Neural cell (in vitro differentiated cells): ENCODE measurements around the gene WDR55.
"Not testable (repeated sequence)": the region's sequence is repeated elsewhere in the genome, so short reads cannot be mapped to it uniquely, and the experiment has no call there.

Experiments
- EP300 ChIP-seq: fragments of 450-650 bp; conservative IDR thresholded peaks from 2 replicates; pipeline ENCODE4 v1.6.1; 2014; ENCODE audit warnings: antibody characterized with exemption, mild to moderate bottlenecking, moderate library complexity; ENCODE audit not compliant: poor library complexity, severe bottlenecking
- EZH2 ChIP-seq: fragments of 200-600, 300-800 bp; shearing (Covaris generic), sonication (generic); IDR thresholded peaks from 2 replicates; pipeline ENCODE4 v1.6.1; 2014; ENCODE audit warnings: antibody characterized with exemption, low read length, borderline replicate concordance, mild to moderate bottlenecking; ENCODE audit not compliant: insufficient read depth, poor library complexity, severe bottlenecking
- MXI1 ChIP-seq: fragments of 450-650 bp; conservative IDR thresholded peaks from 2 replicates; pipeline ENCODE4 v1.6.1; 2014; ENCODE audit warnings: antibody characterized with exemption, mild to moderate bottlenecking; ENCODE audit not compliant: poor library complexity, severe bottlenecking
- POLR2AphosphoS5 ChIP-seq: IDR thresholded peaks from 2 replicates; pipeline ENCODE4 v1.6.1; 2012
- RAD21 ChIP-seq: fragments of 450-650 bp; conservative IDR thresholded peaks from 2 replicates; pipeline ENCODE4 v1.6.1; 2014; ENCODE audit warnings: antibody characterized with exemption, mild to moderate bottlenecking, moderate library complexity
- SMC3 ChIP-seq: fragments of 450-650 bp; conservative IDR thresholded peaks from 2 replicates; pipeline ENCODE4 v1.6.1; 2014; ENCODE audit warnings: antibody characterized with exemption, mild to moderate bottlenecking, moderate library complexity; ENCODE audit not compliant: poor library complexity
- TAF1 ChIP-seq: IDR thresholded peaks from 2 replicates; pipeline ENCODE4 v1.6.1; 2012; ENCODE audit warnings: low read depth
- TF ChIP-seq, protein P1 (sequence below): fragments of 450-650 bp; IDR thresholded peaks from 2 replicates; pipeline ENCODE4 v1.5.1; 2014; ENCODE audit warnings: antibody characterized with exemption, mild to moderate bottlenecking, moderate library complexity; ENCODE audit not compliant: poor library complexity, severe bottlenecking
- TF ChIP-seq, protein P2 (sequence below): IDR thresholded peaks from 2 replicates; pipeline ENCODE4 v1.6.1; 2012; ENCODE audit warnings: borderline replicate concordance

DNA sequence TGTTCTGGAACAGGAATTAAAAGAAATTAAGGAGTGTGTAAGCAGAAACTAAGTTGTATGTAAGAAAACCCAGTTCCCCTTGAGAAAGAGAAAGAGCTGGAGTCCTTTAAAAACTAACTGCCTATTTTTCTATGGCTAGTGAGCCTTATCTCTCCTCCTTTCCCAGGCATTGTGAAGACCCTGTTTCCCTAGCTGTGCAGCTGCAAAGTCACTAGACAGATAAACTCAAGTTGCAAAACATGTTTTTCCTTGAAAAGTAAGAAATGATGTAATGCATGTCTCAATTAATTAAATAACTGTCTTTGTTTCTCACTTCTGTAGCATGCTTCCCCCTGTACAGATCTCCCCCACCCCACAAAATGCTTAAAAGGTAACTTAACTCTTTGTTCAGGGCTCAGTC is 41.6 kb upstream of the WDR55 start:
- TF ChIP-seq, protein P1, sequence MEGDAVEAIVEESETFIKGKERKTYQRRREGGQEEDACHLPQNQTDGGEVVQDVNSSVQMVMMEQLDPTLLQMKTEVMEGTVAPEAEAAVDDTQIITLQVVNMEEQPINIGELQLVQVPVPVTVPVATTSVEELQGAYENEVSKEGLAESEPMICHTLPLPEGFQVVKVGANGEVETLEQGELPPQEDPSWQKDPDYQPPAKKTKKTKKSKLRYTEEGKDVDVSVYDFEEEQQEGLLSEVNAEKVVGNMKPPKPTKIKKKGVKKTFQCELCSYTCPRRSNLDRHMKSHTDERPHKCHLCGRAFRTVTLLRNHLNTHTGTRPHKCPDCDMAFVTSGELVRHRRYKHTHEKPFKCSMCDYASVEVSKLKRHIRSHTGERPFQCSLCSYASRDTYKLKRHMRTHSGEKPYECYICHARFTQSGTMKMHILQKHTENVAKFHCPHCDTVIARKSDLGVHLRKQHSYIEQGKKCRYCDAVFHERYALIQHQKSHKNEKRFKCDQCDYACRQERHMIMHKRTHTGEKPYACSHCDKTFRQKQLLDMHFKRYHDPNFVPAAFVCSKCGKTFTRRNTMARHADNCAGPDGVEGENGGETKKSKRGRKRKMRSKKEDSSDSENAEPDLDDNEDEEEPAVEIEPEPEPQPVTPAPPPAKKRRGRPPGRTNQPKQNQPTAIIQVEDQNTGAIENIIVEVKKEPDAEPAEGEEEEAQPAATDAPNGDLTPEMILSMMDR: not testable (repeated sequence)
- not testable (repeated sequence) for TF ChIP-seq TAF1, MXI1, EZH2, RAD21, POLR2AphosphoS5, EP300, SMC3
- TF ChIP-seq, protein P2, sequence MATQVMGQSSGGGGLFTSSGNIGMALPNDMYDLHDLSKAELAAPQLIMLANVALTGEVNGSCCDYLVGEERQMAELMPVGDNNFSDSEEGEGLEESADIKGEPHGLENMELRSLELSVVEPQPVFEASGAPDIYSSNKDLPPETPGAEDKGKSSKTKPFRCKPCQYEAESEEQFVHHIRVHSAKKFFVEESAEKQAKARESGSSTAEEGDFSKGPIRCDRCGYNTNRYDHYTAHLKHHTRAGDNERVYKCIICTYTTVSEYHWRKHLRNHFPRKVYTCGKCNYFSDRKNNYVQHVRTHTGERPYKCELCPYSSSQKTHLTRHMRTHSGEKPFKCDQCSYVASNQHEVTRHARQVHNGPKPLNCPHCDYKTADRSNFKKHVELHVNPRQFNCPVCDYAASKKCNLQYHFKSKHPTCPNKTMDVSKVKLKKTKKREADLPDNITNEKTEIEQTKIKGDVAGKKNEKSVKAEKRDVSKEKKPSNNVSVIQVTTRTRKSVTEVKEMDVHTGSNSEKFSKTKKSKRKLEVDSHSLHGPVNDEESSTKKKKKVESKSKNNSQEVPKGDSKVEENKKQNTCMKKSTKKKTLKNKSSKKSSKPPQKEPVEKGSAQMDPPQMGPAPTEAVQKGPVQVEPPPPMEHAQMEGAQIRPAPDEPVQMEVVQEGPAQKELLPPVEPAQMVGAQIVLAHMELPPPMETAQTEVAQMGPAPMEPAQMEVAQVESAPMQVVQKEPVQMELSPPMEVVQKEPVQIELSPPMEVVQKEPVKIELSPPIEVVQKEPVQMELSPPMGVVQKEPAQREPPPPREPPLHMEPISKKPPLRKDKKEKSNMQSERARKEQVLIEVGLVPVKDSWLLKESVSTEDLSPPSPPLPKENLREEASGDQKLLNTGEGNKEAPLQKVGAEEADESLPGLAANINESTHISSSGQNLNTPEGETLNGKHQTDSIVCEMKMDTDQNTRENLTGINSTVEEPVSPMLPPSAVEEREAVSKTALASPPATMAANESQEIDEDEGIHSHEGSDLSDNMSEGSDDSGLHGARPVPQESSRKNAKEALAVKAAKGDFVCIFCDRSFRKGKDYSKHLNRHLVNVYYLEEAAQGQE: not testable (repeated sequence)
